ENCODE data around the gene KIAA1958.

- TF ChIP-seq EZH2 (IDR thresholded peaks at IDR 0.05; ENCODE audit: insufficient read depth, low read length): no peak
- no peak for TF ChIP-seq CTCF (IDR thresholded peaks at IDR 0.05; ENCODE audit: insufficient read depth, low read depth, low read length)
These were observed 113.1 kb downstream of the KIAA1958 start for GRCh38 chr9:112599732-112600131.

Data from astrocyte (in vitro differentiated cells and primary cell).